HG02870 (cell line): Measurements from ENCODE around the gene LAMA1.
"Not testable (repeated sequence)": the region's sequence is repeated elsewhere in the genome, so short reads cannot be mapped to it uniquely, and the experiment has no call there.

Experiments used
- ATAC-seq: cut with Tn5 transposase; IDR thresholded peaks from one replicate; pipeline ENCODE4 v1.9.1; 2021; ENCODE audit warnings: mild to moderate bottlenecking, moderate library complexity; ENCODE audit not compliant: unreplicated experiment

The LAMA1 gene, protein sequence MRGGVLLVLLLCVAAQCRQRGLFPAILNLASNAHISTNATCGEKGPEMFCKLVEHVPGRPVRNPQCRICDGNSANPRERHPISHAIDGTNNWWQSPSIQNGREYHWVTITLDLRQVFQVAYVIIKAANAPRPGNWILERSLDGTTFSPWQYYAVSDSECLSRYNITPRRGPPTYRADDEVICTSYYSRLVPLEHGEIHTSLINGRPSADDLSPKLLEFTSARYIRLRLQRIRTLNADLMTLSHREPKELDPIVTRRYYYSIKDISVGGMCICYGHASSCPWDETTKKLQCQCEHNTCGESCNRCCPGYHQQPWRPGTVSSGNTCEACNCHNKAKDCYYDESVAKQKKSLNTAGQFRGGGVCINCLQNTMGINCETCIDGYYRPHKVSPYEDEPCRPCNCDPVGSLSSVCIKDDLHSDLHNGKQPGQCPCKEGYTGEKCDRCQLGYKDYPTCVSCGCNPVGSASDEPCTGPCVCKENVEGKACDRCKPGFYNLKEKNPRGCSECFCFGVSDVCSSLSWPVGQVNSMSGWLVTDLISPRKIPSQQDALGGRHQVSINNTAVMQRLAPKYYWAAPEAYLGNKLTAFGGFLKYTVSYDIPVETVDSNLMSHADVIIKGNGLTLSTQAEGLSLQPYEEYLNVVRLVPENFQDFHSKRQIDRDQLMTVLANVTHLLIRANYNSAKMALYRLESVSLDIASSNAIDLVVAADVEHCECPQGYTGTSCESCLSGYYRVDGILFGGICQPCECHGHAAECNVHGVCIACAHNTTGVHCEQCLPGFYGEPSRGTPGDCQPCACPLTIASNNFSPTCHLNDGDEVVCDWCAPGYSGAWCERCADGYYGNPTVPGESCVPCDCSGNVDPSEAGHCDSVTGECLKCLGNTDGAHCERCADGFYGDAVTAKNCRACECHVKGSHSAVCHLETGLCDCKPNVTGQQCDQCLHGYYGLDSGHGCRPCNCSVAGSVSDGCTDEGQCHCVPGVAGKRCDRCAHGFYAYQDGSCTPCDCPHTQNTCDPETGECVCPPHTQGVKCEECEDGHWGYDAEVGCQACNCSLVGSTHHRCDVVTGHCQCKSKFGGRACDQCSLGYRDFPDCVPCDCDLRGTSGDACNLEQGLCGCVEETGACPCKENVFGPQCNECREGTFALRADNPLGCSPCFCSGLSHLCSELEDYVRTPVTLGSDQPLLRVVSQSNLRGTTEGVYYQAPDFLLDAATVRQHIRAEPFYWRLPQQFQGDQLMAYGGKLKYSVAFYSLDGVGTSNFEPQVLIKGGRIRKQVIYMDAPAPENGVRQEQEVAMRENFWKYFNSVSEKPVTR (N-terminal part only)

DNA sequence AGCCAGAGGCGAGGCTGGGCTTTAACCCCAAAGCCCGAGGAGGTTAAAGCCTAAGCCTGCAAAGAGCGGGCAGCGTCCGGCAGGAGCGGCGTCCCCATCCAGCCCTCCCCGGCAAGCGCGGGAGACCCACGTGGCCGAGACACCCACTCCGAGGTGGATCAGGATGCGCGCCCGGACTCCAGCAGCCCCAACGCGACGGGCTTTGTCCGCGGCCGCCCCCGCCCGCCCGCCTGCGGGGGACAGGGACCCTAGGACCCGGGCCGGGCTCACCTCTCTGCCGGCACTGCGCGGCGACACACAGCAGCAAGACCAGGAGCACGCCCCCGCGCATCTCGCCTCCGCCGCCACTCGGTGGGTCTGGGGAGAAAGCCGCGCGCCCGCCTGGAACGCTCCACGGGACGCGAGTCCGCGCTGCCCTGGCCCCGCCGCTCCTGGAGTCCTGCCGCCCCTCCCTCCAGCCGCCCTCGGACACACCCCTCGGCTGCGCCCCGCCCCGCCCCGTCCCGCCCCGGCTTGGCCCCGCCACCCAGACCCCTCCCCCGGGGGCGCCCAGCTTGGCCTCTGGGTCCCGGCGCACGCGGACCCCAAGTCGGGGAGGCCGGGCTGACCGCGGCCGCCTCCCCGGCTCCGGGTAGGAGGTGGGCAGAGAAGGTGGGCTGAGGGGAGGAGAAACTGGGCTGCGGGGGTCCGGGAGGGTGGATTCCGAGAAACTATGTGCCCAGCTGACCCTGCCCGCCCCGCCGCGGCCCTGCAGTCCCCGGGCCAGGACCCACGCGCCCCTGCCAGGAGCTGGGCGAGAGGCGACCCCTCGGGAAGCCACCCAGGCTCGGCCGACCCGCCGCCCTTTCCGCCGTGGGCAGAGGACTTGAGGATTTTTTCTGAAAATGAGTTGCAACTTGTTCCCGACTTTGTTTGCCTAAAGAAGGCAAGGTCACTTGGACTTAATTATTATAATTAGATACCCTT lies at the start of gene LAMA1:
Gene LAMA1 (minus strand): TSS at position 408 of the 966 bp plus-strand sequence. CDS start 77 bp downstream, at position 331.
- no peak for ATAC-seq

- ATAC-seq, result no peak
These were observed 48.3 kb upstream of the LAMA1 start for GRCh38 chr18:7165846-7166393.

GRCh38 chr18:7164323-7165004 lies 46.9 kb upstream of the LAMA1 start:
- no peak for ATAC-seq

DNA sequence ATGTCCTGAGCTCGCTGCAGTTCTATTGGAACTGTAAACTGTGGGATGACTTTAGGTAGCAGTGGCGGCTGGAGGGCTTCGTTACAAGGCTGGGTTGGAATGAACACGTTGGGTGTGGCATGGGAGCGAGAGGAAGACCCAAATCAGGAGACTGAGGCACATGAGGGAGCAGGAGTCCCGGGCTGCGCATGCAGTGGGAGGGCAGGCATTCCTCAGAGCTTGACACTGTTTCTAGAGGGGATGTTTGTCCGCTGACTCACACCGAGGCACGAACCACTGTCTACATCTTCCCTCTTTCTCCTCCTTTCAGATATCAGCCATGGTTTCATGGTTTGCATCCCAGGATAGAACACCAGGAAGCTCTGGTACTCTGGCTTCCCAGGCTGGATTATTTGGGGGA lies 40.6 kb upstream of the LAMA1 start:
- ATAC-seq, result no peak

DNA sequence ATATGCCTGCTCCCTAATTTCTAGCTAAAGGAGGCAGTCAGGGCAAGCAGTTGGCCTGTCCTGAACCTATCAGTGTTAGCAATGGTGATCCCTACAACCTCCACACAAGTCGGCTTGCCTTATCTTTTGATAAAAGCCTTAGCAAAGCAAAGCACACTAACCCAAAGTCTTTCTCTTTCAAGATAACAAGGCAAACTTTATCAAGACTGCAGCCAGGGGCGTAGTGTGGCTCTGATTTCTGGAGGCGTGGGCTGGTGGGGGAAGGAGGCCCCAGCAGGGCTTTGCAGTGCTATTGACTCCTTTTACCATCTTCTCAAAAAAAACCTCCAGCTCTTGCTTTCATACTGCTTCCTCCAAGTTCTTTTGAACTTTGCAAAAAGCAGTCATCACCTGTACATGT lies 40.2 kb upstream of the LAMA1 start:
- no peak for ATAC-seq

GRCh38 chr18:7155887-7156286 lies 38.3 kb upstream of the LAMA1 start:
- ATAC-seq, result no peak

DNA sequence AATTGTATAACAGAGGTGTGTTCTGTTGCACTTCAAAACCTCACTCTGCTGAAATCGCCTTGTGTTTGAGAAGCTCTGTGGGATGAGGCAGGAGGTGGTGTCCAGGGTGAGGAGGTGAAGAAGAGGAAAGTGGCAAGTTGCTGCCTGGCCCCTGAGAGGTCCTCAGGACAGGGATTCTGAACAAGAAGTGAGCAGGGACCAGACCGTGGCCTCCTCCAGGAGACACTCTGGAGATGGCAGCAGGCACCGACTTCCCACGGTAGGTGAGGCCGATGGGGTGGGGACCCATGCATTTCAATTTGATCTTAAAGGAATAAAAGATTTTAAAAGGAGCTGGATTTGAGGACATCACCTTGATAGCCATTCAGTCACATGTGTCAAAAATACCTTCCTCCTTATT lies 37.5 kb upstream of the LAMA1 start:
- ATAC-seq, result no peak

- ATAC-seq, result no peak
These were observed 34.8 kb upstream of the LAMA1 start for GRCh38 chr18:7152440-7152839.

- ATAC-seq, result no peak
These were observed 29.8 kb upstream of the LAMA1 start for GRCh38 chr18:7147399-7147798.

DNA sequence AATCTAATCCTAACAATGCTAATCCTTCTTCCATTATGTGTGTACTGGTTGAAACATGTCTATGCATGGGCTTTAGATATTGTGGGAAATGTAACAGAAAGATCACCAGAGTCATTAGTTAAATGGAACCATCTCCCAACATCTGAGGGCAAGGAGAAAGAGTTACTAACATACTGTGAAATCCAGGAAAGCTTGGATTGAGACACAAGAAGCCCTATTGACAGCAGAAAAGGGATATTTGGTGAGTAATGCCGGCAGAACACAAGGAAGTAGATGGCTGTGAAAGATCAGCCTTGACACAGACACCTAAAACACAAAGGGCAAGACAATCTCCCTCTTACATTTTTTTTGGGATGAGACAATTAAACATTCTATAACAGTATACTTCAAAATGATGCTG lies 28.5 kb upstream of the LAMA1 start:
- no peak for ATAC-seq

DNA sequence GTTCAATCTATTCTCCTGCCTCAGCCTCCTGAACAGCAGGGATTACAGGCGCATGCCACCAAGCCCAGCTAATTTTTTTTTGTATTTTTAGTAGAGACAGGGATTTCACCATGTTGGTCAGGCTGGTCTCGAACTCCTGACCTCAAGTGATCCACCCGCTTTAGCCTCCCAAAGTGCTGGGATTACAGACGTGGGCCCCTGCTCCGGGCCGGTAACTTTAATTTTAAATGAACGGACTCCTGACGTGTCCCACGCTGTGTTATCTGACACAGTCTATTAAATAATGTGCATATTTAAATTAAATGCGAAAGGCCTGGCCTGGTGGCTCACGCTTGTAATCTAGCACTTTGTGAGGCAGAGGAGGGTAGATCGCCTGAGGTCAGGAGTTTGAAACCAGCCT lies 27.3 kb upstream of the LAMA1 start:
- not testable (repeated sequence) for ATAC-seq

- no peak for ATAC-seq
These were observed 23.7 kb upstream of the LAMA1 start for GRCh38 chr18:7141287-7141686.

DNA sequence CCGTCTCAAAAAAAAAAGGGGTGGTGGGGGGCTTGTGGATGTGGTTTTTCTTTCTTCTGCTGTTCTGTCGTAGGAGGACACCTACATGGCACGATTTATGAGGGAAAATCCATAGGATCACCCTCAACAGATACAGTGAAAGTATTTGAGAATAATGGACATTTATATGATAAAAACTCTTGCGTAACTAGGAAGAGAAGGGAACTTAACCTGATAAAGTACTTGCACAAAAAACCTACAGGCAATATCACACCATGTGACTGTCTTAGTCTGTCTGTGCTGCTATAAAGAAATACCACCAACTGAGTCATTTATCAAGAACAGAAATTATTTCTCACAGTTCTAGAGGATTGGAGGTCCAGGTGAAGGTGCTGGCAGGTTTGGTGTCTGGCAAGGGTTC lies 21.8 kb upstream of the LAMA1 start:
- no peak for ATAC-seq

- no peak for ATAC-seq
These were observed 15.6 kb upstream of the LAMA1 start for GRCh38 chr18:7133181-7133580.

DNA sequence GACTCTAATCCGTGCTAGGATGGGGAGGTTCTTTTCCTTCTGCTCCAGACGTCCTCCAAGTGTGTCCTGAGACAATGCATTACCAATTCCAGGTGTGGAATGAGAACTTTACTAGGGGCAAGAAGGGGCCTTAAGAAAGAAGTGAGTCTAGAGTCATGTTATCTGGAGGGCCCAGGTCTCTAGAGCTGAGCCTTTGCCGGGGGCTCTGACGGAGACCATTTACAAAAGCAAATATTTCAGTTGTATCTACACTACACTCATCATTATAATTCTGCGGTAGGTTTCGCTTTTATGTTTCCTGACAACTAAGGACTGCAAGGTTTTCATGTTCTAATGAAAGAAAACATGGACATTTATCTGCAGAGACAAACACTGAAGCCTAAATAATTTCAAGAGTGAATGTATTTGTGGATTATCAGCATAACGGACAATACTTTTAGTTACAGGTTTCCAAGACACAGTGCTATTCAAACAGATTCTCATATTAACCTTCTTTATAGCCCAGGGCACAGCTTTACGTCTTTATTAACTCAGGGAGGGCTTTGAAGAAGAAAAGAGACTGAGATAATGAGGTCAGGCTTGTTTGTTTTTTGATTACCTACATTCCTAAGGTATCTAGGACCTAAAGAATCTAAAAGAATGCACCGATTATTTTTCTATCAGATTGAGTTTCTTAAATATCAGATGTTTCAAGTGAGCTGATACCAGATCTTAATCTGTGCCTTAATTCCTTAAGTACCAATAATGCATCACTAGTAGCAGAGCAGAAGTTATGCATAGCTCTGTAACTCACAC lies 15.0 kb upstream of the LAMA1 start:
- no peak for ATAC-seq

GRCh38 chr18:7122376-7122775 lies 4.8 kb upstream of the LAMA1 start:
- ATAC-seq, result no peak

DNA sequence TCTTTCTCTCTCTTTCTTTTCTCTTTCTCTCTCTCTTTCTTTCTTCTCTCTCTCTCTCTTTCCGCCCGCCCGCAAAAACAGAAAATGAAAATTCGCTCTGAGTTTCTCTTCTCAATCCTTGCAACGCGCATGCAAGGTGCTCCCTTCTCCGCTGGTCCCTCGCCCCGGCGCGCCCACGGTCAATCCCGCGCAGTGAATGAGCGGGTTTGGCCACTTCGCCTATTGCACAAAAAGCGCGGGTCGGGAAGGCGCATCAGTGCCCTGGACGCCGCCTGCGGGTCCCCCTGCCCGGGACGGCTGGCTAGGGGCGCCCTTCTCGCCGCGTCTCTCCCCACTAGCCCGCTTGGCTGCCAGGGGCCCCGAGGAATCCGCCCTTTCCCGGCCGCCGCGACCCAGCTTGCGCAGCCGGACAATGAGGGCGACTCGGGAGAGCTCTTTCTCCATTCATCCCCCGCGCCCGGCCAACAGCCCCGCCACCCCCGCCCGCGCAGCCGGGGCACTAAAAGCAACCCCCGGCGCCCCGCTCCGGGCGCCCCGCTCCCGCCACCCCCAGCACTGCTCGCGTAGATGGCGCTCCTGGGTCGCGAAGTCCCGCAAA lies 706 bp downstream of the LAMA1 start:
- ATAC-seq, result no peak
